Ovary (tissue), 9 donors: ENCODE measurements around the gene CDC20. TPM values are rescaled to one million over a fixed set of nuclear protein-coding genes. Genes with fewer than 3 reads are reported as not detected.
A peak's percentile ranks its signal among the peaks of the same experiment; 100 is the strongest.

Experiments used
- DNase-seq, 5 donors: peaks; one replicate each; pipeline ENCODE4 v3.0.0-alpha.2; 2019 to 2020
- H3K27ac ChIP-seq, 2 donors: fragments of 200-600 bp; one replicate each; pipeline versions ENCODE4 v1.5.1 to v1.8.0; 2019 to 2022
- H3K27me3 ChIP-seq: fragments of 200-600 bp; one replicate; pipeline ENCODE4 v1.8.0; 2022
- H3K36me3 ChIP-seq: fragments of 200-600 bp; sonication (generic); one replicate; pipeline ENCODE4 v1.5.1; 2019
- H3K4me1 ChIP-seq: one replicate; pipeline ENCODE4 v1.8.1; 2013; ENCODE audit warnings: mild to moderate bottlenecking, moderate library complexity; ENCODE audit not compliant: insufficient read depth
- H3K4me3 ChIP-seq: fragments of 200-600 bp; sonication (generic); one replicate; pipeline ENCODE4 v1.5.1; 2017
- H3K9me3 ChIP-seq, 2 donors: fragments of 200-600 bp in 1 of 2; sonication (generic) in 1 of 2; one replicate each; pipeline versions ENCODE4 v1.5.1 to v1.8.1; 2013 to 2019; ENCODE audit warnings: mild to moderate bottlenecking in 1 of 2, moderate library complexity in 1 of 2
- CTCF ChIP-seq, 3 donors: fragments of 450-650 bp in 2 of 3; fragments of 200-600 bp in 1 of 3; IDR thresholded peaks; one replicate each; pipeline versions ENCODE4 v1.5.1 to v1.8.0; 2016 to 2022; ENCODE audit warnings: antibody characterized with exemption in 3 of 3, mild to moderate bottlenecking in 1 of 3
- EP300 ChIP-seq: sonication (generic); formaldehyde crosslinking; IDR thresholded peaks from one replicate; pipeline ENCODE4 v1.6.1; 2017; ENCODE audit warnings: antibody characterized with exemption
- POLR2A ChIP-seq: fragments of 450-650 bp; IDR thresholded peaks from one replicate; pipeline ENCODE4 v1.6.1; 2017; ENCODE audit warnings: antibody characterized with exemption, mild to moderate bottlenecking, moderate library complexity
- WGBS, 3 donors: extraction: QIAGEN DNeasy Blood & Tissue Kit in 1 of 3; methylation state at CpG; one replicate each; pipeline versions ENCODE4 v1.1.5 to v1.1.7; 2013 to 2017; 5-methylcytosine and 5-hydroxymethylcytosine counted together
- intact Hi-C, 4 donors: fragments of 100-400 bp; cut with DNase I; formaldehyde crosslinking; loops; one replicate each; pipeline versions ENCODE4 v1.11.0 to v1.15.1; 2022 to 2023
- polyA plus RNA-seq, 2 donors: library from polyadenylated mRNA; stranded (reverse); fragments of 200-250 nt in 1 of 2; fragments of 350-450 nt in 1 of 2; fragmentation: Illumina TruSeq in 1 of 2; extraction: RNeasy Lipid Tissue Mini Kit (QIAGEN cat#74804) in 1 of 2; gene quantifications; one replicate each; pipeline ENCODE4 v1.2.3, GENCODE V29; 2013 to 2014
- total RNA-seq, 7 donors: library from RNA; depleted of rRNA in 2 of 7; stranded (reverse); fragments of >200 nt in 2 of 7; fragmentation: NEBNext Ultra II Directional in 3 of 7; extraction: Animal tissue kit (Norgen Biotek cat#: 25700) in 3 of 7; gene quantifications; one replicate each; pipeline versions ENCODE4 v1.1.0 to v1.2.4, GENCODE V29; 2016 to 2023
- donor health status: DM: no; HTN: no; CAD: no; lungs with moderate emphysema.
- donor health status: DM: no; HTN: no; CAD: no.
- donor health status: Bipolar disorder and iron deficiency.
- donor health status: DM: yes; HTN: yes; CAD: no.
- donor health status: DM: no; HTN: no; CAD: no.
- donor health status: DM: yes; HTN: yes; CAD: no.

The CDC20 gene
- total and polyA plus RNA-seq, 9 donors, result 0.50 to 2.9 (median 1.4) TPM; not detected in 1

- intact Hi-C loops, result no loop called here
These were observed 27.9 kb downstream of the CDC20 start for GRCh38 chr1:43386676-43387075.

GRCh38 chr1:43387976-43388599 is 29.3 kb downstream of the CDC20 start:
- no peak for TF ChIP-seq POLR2A
- no peak for TF ChIP-seq CTCF (IDR thresholded peaks at IDR 0.05)
- H3K4me3 ChIP-seq, result no peak overlapping the region
- no peak for DNase-seq
- intact Hi-C loops, result no loop called here
- 50 to 56% (median 56%) methylated on average over 4 of the region's 4 CpGs for WGBS, 3 donors
- H3K36me3 ChIP-seq, result no peaks in the 10 kb centered on the region
- H3K27ac ChIP-seq, result no peak overlapping the region
- H3K9me3 ChIP-seq, result no peaks in the 10 kb centered on the region
- H3K27me3 ChIP-seq, result no peaks in the 10 kb centered on the region
- H3K4me1 ChIP-seq, result peaks cover 4% of the 10 kb centered on the region

More at GRCh38 chr1:43386676-43387075, 27.9 kb downstream of the CDC20 start:
- H3K27ac ChIP-seq, result no peak overlapping the region
- no peak for DNase-seq
- peaks cover 6% of the 10 kb centered on the region for H3K4me1 ChIP-seq
- 90 to 94% (median 93%) methylated on average over 6 of the region's 6 CpGs for WGBS, 3 donors
- H3K9me3 ChIP-seq, result no peaks in the 10 kb centered on the region
- TF ChIP-seq EP300, result no peak
- TF ChIP-seq POLR2A, result no peak
- TF ChIP-seq CTCF (IDR thresholded peaks at IDR 0.05), result no peak
- no peak overlapping the region for H3K4me3 ChIP-seq
- no peaks in the 10 kb centered on the region for H3K36me3 ChIP-seq
- no peaks in the 10 kb centered on the region for H3K27me3 ChIP-seq

- H3K27ac ChIP-seq, result no peak overlapping the region
- no peaks in the 10 kb centered on the region for H3K9me3 ChIP-seq
- peak overlapping the region; percentile 97 for H3K4me3 ChIP-seq
- intact Hi-C loops, result no loop called here
- TF ChIP-seq CTCF (IDR thresholded peaks at IDR 0.05) (no peak), POLR2A (no peak), EP300 (no peak)
- H3K4me1 ChIP-seq, result peaks cover 4% of the 10 kb centered on the region
- 28 to 34% (median 30%) methylated on average over 3 of the region's 3 CpGs for WGBS, 3 donors
- no peaks in the 10 kb centered on the region for H3K36me3 ChIP-seq
- DNase-seq, result no peak
- H3K27me3 ChIP-seq, result no peaks in the 10 kb centered on the region
These were observed 29.8 kb downstream of the CDC20 start for GRCh38 chr1:43388613-43389012.

GRCh38 chr1:43389326-43390313 is 30.8 kb downstream of the CDC20 start, which contains the start of the genes MED8 and SZT2:
MED8 (minus strand) TSS chr1:43389800; CDS start chr1:43389764, 36 bp downstream.
SZT2 (plus strand) TSS chr1:43389899; CDS start chr1:43389969, 70 bp downstream.
- Histone ChIP-seq H3K27ac (peak within 1 kb of the TSS; percentile 0 to 65), H3K27me3 (no peaks in the 10 kb centered on the region), H3K4me3 (peak within 1 kb of the TSS; percentile 97), H3K4me1 (peaks cover 4% of the 10 kb centered on the region), H3K9me3 (no peaks in the 10 kb centered on the region), H3K36me3 (no peaks in the 10 kb centered on the region)
- DNase-seq, result peak; percentile 95 to 97 (median 96)
- intact Hi-C loops, result no loop called here
- TF ChIP-seq CTCF (IDR thresholded peaks at IDR 0.05) (no peak), POLR2A (peak; percentile 73)
- WGBS, 3 donors, result 0 to 1% (median 0%) methylated on average over 46 to 65 of the region's 65 CpGs
